Astrocyte of the cerebellum (primary cell): Measurements from ENCODE around the gene BOLA1.

Source experiments
- DNase-seq: peaks from one replicate; pipeline ENCODE4 v3.0.0-alpha.2; 2011; ENCODE audit warnings: low read depth
- H3K4me3 ChIP-seq: 2 replicates; pipeline ENCODE4 v1.5.1; 2011; ENCODE audit warnings: mild to moderate bottlenecking, low read depth, low read length, moderate library complexity
- in situ Hi-C: cut with HindIII; loops from 2 replicates; pipeline ENCODE4 v1.10.0; 2017; ENCODE audit warnings: low sequenced_read_pairs
- TF ChIP-seq, protein P1 (sequence below): IDR thresholded peaks from 2 replicates; pipeline ENCODE4 v1.5.1; 2012; ENCODE audit warnings: low read length, low read depth, moderate library complexity, mild to moderate bottlenecking; ENCODE audit errors: missing control alignments

BOLA1 gene

DNA sequence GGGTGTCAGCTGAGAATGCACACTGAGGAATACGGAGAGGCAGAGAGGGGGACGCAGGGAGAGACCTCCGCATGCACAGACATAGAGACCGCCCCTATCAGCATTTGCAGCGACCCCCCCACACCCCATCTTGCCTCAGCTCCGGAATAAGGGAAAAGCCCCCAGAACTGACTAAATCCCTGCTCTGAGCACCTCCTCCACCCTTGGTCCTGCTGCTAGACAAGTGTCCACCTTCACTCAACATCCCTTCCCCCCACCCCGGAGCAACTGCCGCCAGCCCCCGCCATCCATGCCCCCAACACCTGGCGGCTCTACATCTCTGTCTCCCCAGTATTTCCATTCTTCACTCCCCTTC is 17.5 kb downstream of the BOLA1 start:
- in situ Hi-C loops, result no loop called here
- TF ChIP-seq, protein P1, sequence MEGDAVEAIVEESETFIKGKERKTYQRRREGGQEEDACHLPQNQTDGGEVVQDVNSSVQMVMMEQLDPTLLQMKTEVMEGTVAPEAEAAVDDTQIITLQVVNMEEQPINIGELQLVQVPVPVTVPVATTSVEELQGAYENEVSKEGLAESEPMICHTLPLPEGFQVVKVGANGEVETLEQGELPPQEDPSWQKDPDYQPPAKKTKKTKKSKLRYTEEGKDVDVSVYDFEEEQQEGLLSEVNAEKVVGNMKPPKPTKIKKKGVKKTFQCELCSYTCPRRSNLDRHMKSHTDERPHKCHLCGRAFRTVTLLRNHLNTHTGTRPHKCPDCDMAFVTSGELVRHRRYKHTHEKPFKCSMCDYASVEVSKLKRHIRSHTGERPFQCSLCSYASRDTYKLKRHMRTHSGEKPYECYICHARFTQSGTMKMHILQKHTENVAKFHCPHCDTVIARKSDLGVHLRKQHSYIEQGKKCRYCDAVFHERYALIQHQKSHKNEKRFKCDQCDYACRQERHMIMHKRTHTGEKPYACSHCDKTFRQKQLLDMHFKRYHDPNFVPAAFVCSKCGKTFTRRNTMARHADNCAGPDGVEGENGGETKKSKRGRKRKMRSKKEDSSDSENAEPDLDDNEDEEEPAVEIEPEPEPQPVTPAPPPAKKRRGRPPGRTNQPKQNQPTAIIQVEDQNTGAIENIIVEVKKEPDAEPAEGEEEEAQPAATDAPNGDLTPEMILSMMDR, result no peak
- H3K4me3 ChIP-seq, result peak overlapping the region; percentile 52
- DNase-seq, result no peak

GRCh38 chr1:149917571-149918144 is 18.3 kb downstream of the BOLA1 start, which contains the start of gene SV2A:
Gene SV2A, minus strand, starts transcription at chr1:149917844. Its CDS starts 4,004 bp downstream, at chr1:149913840.
- TF ChIP-seq, protein P1, result no peak
- in situ Hi-C loops, result no loop called here
- no peak for DNase-seq
- H3K4me3 ChIP-seq, result peak within 1 kb of the TSS; percentile 52

- no peak overlapping the region for H3K4me3 ChIP-seq
- TF ChIP-seq, protein P1, result no peak
- in situ Hi-C loops, result no loop called here
- DNase-seq, result no peak
Measured at GRCh38 chr1:149923626-149924025, 24.3 kb downstream of the BOLA1 start.

GRCh38 chr1:149925345-149925744 is 26.0 kb downstream of the BOLA1 start:
- no peak overlapping the region for H3K4me3 ChIP-seq
- in situ Hi-C loops, result no loop called here
- no peak for DNase-seq
- TF ChIP-seq, protein P1, result no peak

DNA sequence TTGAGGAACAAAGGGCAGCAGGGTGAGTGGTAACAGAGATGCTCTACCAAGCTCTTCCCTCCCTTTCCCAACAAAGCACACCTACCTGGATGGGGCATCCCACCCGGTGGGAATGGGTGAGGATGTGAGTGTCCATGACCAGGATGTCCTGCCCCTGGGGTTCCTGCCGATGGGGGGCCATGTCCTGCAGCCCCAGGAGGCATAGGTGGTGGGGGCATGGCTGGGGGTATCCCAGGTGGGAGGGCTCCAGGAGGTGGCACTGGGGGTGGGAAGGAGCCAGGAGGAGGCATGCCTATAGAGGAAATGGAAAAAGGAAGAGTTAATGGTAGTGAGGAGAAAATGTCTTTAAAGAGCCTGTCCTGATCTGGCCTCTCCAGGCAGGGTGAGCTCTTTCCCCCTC is 26.4 kb downstream of the BOLA1 start:
- no peak for DNase-seq
- no peak overlapping the region for H3K4me3 ChIP-seq
- TF ChIP-seq, protein P1, result no peak
- in situ Hi-C loops, result no loop called here

DNA sequence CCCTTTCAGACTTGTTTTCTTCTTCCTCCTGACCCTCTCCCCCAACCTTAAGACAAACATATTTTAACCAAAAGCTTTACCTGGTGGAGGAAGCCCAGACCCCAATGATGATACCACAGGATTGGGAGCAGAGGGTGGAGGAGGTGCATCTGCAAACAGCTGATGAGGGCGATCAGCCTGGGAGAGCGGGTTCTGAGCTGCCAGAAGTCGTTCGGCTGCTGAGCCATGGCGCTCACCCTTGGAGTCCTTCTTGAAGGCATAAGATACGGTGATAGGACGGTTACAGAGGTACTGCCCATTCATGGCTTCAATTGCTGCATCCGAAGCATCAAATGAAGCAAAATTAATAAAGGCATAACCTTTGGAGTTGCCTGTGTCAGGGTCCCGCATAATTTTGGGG is 26.9 kb downstream of the BOLA1 start:
- TF ChIP-seq, protein P1, result no peak
- DNase-seq, result no peak
- H3K4me3 ChIP-seq, result peak overlapping the region; percentile 97
- in situ Hi-C loops, result no loop called here
